GM21737 (cell line): Measurements from ENCODE around the gene MUC2.
"Not testable (repeated sequence)": the region's sequence is repeated elsewhere in the genome, so short reads cannot be mapped to it uniquely, and the experiment has no call there.

Experiments used
- ATAC-seq: cut with Tn5 transposase; IDR thresholded peaks from one replicate; pipeline ENCODE4 v1.9.1; 2021; ENCODE audit warnings: mild to moderate bottlenecking, moderate library complexity; ENCODE audit not compliant: unreplicated experiment

MUC2 gene

GRCh38 chr11:1102996-1103395, 28.3 kb downstream of the MUC2 start:
- ATAC-seq, result no peak

- ATAC-seq, result no peak
Measured at GRCh38 chr11:1103401-1104360, 29.0 kb downstream of the MUC2 start.

GRCh38 chr11:1104411-1105182, 29.9 kb downstream of the MUC2 start:
- ATAC-seq, result no peak

- no peak for ATAC-seq
Measured at GRCh38 chr11:1105183-1105565, 30.5 kb downstream of the MUC2 start.

GRCh38 chr11:1106387-1106786, 31.7 kb downstream of the MUC2 start:
- ATAC-seq, result no peak

GRCh38 chr11:1107316-1108245, 32.9 kb downstream of the MUC2 start:
- ATAC-seq, result no peak

GRCh38 chr11:1108246-1108900, 33.7 kb downstream of the MUC2 start:
- ATAC-seq, result no peak

GRCh38 chr11:1109101-1109917, 34.6 kb downstream of the MUC2 start:
- ATAC-seq, result no peak

GRCh38 chr11:1109918-1110705, 35.4 kb downstream of the MUC2 start:
- ATAC-seq, result no peak

- ATAC-seq, result no peak
Measured at GRCh38 chr11:1111545-1112212, 37.0 kb downstream of the MUC2 start.

- ATAC-seq, result no peak
Measured at GRCh38 chr11:1112351-1113191, 37.9 kb downstream of the MUC2 start.

- ATAC-seq, result no peak
Measured at GRCh38 chr11:1113405-1114201, 38.9 kb downstream of the MUC2 start.

- not testable (repeated sequence) for ATAC-seq
Measured at GRCh38 chr11:1115292-1115691, 40.6 kb downstream of the MUC2 start.

- ATAC-seq, result no peak
Measured at GRCh38 chr11:1116104-1116503, 41.4 kb downstream of the MUC2 start.

GRCh38 chr11:1116666-1117390, 42.2 kb downstream of the MUC2 start:
- ATAC-seq, result no peak

- no peak for ATAC-seq
Measured at GRCh38 chr11:1117992-1118391, 43.3 kb downstream of the MUC2 start.
